G401.6 (cell line): ENCODE data around the gene DRGX.

Experiments
- FAIRE-seq: peaks from 2 replicates; lab custom pipeline; 2012; peaks lifted over from hg19 to GRCh38; lab: Jason Lieb, UNC

DRGX gene

GRCh38 chr10:49407552-49408137, 11.8 kb upstream of the DRGX start:
- FAIRE-seq, result peak; percentile 6

GRCh38 chr10:49407151-49407550, 11.3 kb upstream of the DRGX start:
- FAIRE-seq, result no peak

GRCh38 chr10:49404321-49404878, 8.5 kb upstream of the DRGX start:
- FAIRE-seq, result no peak

- no peak for FAIRE-seq
Measured at GRCh38 chr10:49403363-49403762, 7.5 kb upstream of the DRGX start.

- no peak for FAIRE-seq
Measured at GRCh38 chr10:49400365-49400764, 4.5 kb upstream of the DRGX start.

DNA sequence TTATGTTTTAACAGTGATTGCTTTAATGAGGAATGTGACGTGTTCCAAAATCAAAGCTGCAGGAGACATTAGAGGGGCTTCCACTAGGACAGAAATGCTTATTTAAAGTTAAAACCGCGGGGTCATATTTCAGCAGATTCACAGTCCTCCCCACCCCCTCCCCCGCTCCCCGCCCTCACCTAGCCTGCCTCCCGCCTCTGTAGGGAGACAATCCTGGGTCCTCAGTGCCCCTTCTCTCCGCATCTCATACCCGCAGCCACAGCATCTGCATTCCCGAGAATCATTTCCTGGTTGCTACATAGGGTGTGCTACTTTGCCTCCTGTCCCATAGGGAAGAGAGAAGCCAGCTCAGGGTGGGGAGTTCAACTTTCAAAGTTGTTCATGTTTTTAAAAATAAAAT, 3.1 kb upstream of the DRGX start:
- no peak for FAIRE-seq

DNA sequence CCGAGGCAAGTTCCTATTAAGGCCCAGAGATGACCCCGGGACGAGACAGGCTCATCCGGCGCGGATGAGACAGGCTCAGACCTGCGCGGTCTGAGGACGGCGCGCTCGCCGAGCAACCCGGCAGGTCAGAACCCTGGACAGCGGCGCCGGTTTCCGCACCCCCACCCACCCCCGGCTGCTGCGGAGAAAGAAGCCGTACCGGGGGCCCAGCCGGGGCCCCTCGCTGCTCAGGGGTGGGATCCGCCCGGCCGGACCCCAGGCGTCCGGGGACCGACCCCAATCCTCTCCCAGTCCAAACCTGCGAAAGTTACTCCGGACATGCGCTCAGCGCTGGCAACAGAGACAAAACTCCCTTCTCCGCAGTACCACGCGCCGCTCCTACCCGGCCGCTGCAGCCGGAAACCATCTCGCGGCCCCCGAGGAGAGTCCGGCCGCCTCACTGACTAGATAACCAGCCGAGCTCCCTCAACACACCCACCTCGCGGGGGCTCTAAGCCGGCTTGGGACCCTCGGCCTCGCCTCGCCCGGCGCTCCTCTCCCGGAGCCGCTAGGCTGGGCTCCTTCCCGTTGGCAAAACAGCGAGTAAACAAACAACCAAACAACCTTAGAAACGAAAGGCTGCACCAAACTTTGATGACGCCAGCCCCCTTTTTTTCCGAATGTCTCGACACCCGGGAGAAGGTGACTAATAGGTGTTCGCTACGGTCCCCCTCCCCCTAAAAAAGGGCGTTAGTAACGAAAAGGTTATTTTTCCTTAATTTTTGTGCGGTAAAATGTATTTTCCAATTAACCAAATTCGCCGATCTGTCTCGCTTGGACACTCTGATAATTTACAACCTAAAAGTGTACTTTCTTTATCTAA, 2.3 kb upstream of the DRGX start:
- FAIRE-seq, result no peak

DNA sequence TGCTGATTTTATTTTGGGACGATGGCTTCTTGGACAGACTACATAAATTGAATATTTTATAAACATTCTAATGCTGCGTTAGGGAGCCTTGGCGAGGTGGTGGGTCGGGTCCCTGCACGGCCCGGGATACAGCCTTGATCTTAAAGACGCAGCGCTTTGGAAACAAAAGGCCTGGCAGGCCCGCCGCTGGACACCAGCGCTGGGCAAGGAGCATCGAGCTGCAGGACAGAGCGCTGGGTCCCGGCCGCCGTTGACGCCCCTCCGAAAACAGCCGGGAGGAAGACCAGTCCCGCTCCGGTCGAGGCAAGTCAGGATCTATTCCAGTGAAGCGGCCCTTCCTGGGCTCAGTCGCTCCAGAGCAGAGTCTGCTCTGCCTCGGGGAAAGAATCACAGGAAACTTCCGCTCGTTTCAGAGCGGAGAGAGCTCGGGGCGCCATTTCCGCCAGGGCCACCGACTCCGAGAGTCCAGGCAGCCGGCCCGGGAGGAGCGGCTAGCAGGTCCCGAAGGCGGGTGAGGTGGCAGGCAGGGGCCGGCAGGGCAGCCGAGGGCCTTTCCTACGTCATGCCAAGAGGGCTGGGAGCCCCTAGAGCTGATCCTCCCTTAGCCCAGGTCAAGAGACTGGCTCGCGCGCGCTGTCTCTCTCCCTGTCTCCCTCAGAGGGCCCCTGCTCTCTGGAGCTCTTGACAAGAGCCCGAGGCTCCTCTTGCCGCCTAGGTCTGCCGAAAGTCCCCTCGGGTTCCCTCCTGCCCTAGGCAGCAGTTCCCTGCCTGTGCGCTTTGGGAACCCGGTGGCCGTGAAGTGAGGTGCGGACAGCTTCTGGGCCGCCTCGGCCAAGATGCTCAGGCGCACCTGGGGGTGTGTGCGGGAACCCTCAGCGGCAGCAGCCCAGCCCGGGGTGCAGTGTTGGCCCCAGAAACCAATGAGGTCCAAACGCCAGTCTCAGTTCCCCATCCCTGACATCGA, 1.4 kb upstream of the DRGX start:
- FAIRE-seq, result no peak

DNA sequence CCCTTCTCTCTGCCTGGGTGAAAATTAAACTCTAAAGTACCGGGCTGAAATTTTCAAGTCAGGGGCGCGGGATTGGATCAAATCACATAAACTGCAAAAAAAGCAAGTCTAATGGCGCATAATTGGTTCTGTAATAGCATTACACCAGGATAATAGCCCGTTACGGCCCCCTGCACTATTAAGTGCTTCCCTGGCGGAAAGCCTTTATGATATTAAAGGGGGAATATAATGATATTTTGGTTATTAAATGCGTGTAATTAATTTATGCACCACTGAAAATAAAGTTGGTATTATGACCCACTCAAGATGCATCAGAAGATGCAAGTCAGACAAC, 744 bp upstream of the DRGX start:
- no peak for FAIRE-seq

DNA sequence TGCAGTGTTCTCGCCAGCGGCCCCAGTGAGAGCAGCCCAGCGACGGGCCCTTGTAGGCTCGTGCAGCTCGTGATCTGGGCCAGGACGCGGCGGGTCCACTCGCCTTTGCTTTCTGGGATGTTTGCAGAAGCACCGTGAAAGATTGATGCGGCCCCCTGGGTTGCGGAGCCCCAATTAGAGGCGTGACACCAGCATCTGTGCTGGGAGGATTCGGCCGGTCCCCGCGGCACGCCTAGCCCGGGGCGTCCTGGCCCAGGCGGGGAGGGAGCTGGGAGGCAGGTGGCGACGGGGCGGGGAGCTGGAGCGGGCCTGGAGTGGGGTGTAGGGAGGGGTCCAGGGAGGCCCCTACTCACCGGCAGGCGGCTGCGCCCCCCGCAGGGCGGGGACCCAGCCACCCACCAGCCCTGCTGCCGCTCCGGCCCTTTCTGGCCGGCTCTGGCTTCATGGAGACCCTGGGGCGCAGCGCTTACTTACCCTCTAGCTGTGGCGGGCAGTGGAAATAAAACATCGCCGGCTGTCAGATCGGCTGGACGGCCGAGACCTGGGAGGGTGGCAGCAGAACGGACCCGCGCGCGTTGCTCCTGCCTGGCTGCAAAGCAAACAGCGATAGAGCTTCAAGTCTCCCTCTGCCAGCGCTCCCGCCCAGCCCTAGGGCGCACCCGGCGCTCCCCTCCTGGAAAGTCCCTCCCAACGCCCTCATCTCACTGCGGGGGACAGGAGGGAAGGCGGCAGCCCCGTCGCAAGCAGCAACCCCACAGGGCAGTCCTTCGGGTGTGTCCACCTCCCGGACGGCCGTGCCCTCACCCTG, 752 bp downstream of the DRGX start:
- FAIRE-seq, result no peak

- no peak for FAIRE-seq
Measured at GRCh38 chr10:49393757-49394156, 2.1 kb downstream of the DRGX start.

- FAIRE-seq, result no peak
Measured at GRCh38 chr10:49393301-49393700, 2.6 kb downstream of the DRGX start.

- no peak for FAIRE-seq
Measured at GRCh38 chr10:49389361-49389933, 6.4 kb downstream of the DRGX start.

- no peak for FAIRE-seq
Measured at GRCh38 chr10:49388161-49388560, 7.7 kb downstream of the DRGX start.

GRCh38 chr10:49387071-49387470, 8.8 kb downstream of the DRGX start:
- no peak for FAIRE-seq

- FAIRE-seq, result no peak
Measured at GRCh38 chr10:49385939-49386922, 9.7 kb downstream of the DRGX start.

GRCh38 chr10:49384268-49384953, 11.5 kb downstream of the DRGX start:
- FAIRE-seq, result no peak

GRCh38 chr10:49383853-49384252, 12.0 kb downstream of the DRGX start:
- no peak for FAIRE-seq

DNA sequence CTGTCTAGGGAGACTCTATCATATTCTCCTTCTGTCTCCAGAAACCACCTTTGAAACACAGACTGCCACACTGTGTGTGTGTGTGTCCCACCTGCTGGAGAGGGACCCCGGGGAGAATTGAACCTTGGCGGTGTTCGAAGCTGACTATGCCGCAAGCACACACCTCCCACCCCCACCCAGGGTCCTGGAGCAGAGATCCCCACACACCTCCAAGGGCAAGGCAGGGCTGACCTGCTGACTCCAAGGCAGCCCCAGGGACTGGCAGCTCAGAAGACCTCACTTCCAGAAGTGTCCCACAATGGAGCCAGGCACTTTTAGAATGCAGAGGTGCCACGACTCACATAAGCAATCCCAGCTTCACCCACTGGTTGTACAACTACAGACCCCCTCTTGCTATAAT, 13.1 kb downstream of the DRGX start:
- no peak for FAIRE-seq

- FAIRE-seq, result no peak
Measured at GRCh38 chr10:49382226-49382625, 13.7 kb downstream of the DRGX start.
